Activated B cell treated with CpG ODN at 0.5 μM for 24 hours (primary cell): Measurements from ENCODE around the gene DYNLT4. TPM values are rescaled to one million over a fixed set of nuclear protein-coding genes. Genes with fewer than 3 reads are reported as not detected.

Experiments
- ATAC-seq: fragments of 200-7000 bp; cut with Tn5 transposase; one replicate; pipeline ENCODE4 v1.10.0; 2021; ENCODE audit warnings: low read depth, mild to moderate bottlenecking, moderate library complexity
- CTCF ChIA-PET: fragments of 350-600 bp; sonication (Branson Sonifier 250); formaldehyde crosslinking; loops from one replicate; lab custom pipeline; 2021; ENCODE audit warnings: antibody characterized with exemption; lab: Charles Lee
- POLR2A ChIA-PET: fragments of 350-600 bp; sonication (Branson Sonifier 250); formaldehyde crosslinking; loops from one replicate; lab custom pipeline; 2021; ENCODE audit warnings: antibody characterized with exemption; lab: Charles Lee
- DNase-seq: peaks from one replicate; pipeline ENCODE4 v3.0.0; 2022
- H3K27ac Mint-ChIP-seq: one replicate; pipeline ENCODE4 v1.8.0; 2020; ENCODE audit warnings: mixed read lengths
- H3K27me3 Mint-ChIP-seq: one replicate; pipeline ENCODE4 v1.8.0; 2021; ENCODE audit warnings: mixed read lengths
- H3K36me3 Mint-ChIP-seq: one replicate; pipeline ENCODE4 v1.8.0; 2021; ENCODE audit warnings: low read depth, mixed read lengths
- H3K4me1 Mint-ChIP-seq: one replicate; pipeline ENCODE4 v1.8.0; 2021; ENCODE audit warnings: mixed read lengths
- H3K4me3 Mint-ChIP-seq: one replicate; pipeline ENCODE4 v1.8.0; 2020; ENCODE audit warnings: mild to moderate bottlenecking, mixed read lengths
- H3K9me3 Mint-ChIP-seq: one replicate; pipeline ENCODE4 v1.8.0; 2020; ENCODE audit warnings: mixed read lengths
- intact Hi-C: fragments of 100-400 bp; cut with micrococcal nuclease; formaldehyde crosslinking; loops from one replicate; pipeline ENCODE4 v1.15.1; 2024
- total RNA-seq: library from RNA; stranded (reverse); gene quantifications from 2 replicates; pipeline ENCODE4 v1.2.3, GENCODE V29; 2022
- TF ChIP-seq, protein P1 (sequence below): fragments of 200-600 bp; IDR thresholded peaks from one replicate; pipeline ENCODE4 v1.8.0; 2022; ENCODE audit warnings: antibody characterized with exemption, mild to moderate bottlenecking

Gene DYNLT4, protein sequence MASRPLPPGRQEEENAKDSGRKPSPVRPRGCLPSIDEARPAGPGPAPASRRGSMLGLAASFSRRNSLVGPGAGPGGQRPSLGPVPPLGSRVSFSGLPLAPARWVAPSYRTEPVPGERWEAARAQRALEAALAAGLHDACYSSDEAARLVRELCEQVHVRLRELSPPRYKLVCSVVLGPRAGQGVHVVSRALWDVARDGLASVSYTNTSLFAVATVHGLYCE
- not detected in 2 replicates for total RNA-seq

DNA sequence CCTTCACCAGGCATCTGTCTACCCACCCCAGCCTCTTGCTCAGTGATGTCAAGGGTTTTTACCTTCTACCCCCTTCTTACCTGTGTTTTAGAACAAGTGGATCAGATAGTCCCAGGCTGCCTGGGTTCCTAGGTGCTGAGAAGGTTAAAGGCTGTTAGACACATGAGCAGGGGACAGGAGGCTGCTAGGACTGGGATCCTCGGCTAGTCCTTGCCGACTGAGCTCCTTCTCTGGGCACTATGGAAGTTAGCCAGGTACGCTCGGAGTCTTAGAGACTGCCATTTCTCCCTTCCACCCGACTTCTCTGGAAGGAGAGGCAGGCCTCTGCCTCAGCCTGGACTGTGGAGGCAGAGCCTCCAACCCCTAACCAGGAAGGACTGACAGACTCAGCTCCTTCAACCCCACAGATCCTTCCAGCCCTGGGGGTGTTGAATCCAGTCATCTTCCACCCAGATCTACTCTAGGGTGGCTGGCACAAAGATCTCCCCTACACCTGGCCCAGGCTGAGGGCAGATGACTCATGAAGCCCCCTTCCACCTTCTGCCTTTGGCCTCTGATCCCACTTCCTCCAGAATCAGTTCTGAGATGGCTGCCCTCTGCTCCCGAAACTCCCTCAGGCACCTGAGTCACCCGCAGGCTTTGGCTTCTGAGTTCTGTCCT is at the start of gene DYNLT4:
Gene DYNLT4, minus strand, starts transcription at position 648 of the 660 bp plus-strand sequence. CDS start 683 bp downstream, outside the sequence.
- Mint-ChIP-seq H3K27ac (peak within 1 kb of the TSS; percentile 97), H3K4me1 (peaks cover 68% of the 10 kb centered on the region)
- no peak for ATAC-seq

DNA sequence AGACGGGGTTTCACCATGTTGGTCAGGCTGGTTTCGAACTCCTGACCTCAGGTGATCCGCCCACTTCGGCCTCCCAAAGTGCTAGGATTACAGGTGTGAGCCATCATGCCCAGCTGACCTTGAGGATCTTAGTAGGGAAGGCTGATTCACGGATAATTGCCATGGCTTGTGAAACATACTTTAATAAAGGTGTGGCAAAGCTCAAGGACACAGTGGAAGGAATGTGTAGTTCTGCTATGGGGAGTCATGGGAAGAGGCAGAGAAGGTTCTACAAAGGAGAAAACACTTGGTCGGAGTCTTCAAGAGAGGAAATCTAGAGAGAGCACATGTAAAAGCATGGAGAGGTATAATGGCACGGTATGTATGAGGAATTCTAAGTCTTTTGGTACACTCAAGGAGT is 48.6 kb upstream of the DYNLT4 start:
- Mint-ChIP-seq H3K4me1 (peaks cover 18% of the 10 kb centered on the region), H3K27ac (no peak overlapping the region), H3K9me3 (no peaks in the 10 kb centered on the region), H3K36me3 (peaks cover 23% of the 10 kb centered on the region), H3K4me3 (no peak overlapping the region), H3K27me3 (no peaks in the 10 kb centered on the region)
- ATAC-seq (no peak), DNase-seq (no peak)
- TF ChIP-seq, protein P1, sequence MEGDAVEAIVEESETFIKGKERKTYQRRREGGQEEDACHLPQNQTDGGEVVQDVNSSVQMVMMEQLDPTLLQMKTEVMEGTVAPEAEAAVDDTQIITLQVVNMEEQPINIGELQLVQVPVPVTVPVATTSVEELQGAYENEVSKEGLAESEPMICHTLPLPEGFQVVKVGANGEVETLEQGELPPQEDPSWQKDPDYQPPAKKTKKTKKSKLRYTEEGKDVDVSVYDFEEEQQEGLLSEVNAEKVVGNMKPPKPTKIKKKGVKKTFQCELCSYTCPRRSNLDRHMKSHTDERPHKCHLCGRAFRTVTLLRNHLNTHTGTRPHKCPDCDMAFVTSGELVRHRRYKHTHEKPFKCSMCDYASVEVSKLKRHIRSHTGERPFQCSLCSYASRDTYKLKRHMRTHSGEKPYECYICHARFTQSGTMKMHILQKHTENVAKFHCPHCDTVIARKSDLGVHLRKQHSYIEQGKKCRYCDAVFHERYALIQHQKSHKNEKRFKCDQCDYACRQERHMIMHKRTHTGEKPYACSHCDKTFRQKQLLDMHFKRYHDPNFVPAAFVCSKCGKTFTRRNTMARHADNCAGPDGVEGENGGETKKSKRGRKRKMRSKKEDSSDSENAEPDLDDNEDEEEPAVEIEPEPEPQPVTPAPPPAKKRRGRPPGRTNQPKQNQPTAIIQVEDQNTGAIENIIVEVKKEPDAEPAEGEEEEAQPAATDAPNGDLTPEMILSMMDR, result no peak
- intact Hi-C loops, result no loop called here
- ChIA-PET POLR2A (interaction anchor here (0.7 kb wide), 1 partner anchor 51 kb away, joined by 3 read pairs; no protein-coding TSS in a partner anchor), CTCF (no interaction called here)

More for the DNA sequence above, at the start of gene DYNLT4:
- ChIA-PET POLR2A (interaction anchor here (0.5 to 9.4 kb wide), 7 partner anchors 13 to 129 kb away, joined by 3 to 364 read pairs (median 5); partner anchors contain the start of gene RPS8), CTCF (no interaction called here)
- DNase-seq, result peak; percentile 48
- peaks cover 54% of the 10 kb centered on the region for H3K36me3 Mint-ChIP-seq
- peak within 1 kb of the TSS; percentile 63 for H3K4me3 Mint-ChIP-seq
- intact Hi-C loops, result loop anchor here (10.0 kb wide), 1 partner anchor 778 kb away; the partner anchor contains the start of gene NASP
- H3K27me3 Mint-ChIP-seq, result no peaks in the 10 kb centered on the region
- TF ChIP-seq, protein P1, result no peak
- H3K9me3 Mint-ChIP-seq, result no peaks in the 10 kb centered on the region

DNA sequence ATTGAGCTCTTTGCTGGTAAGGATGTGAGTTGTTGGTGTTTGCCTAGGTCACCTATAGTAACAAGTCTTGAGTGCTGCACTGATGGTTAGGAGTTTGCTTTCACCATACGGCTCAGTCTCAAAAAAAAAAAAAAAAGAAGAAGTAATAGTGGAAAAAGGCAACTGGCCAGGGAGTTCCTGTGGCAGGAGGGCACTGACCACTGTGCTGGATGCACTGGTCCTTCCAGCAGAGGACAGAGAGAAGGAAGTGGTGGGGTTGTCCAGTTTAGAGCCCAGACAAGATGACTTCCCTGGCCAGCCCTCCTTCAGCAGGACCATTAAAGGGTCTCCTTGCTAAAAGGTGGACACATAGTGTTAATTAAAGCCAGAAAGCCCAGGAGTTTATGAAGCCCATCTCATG is 47.8 kb upstream of the DYNLT4 start:
- DNase-seq, result no peak
- ChIA-PET POLR2A (interaction anchor here (0.7 kb wide), 1 partner anchor 50 kb away, joined by 3 read pairs; no protein-coding TSS in a partner anchor), CTCF (interaction anchor here (0.5 kb wide), 1 partner anchor 255 kb away, joined by 5 read pairs; no protein-coding TSS in a partner anchor)
- Mint-ChIP-seq H3K36me3 (peaks cover 25% of the 10 kb centered on the region), H3K27ac (no peak overlapping the region), H3K9me3 (no peaks in the 10 kb centered on the region), H3K4me1 (peaks cover 11% of the 10 kb centered on the region), H3K27me3 (no peaks in the 10 kb centered on the region), H3K4me3 (no peak overlapping the region)
- intact Hi-C loops, result no loop called here
- TF ChIP-seq, protein P1, result no peak
- no peak for ATAC-seq

DNA sequence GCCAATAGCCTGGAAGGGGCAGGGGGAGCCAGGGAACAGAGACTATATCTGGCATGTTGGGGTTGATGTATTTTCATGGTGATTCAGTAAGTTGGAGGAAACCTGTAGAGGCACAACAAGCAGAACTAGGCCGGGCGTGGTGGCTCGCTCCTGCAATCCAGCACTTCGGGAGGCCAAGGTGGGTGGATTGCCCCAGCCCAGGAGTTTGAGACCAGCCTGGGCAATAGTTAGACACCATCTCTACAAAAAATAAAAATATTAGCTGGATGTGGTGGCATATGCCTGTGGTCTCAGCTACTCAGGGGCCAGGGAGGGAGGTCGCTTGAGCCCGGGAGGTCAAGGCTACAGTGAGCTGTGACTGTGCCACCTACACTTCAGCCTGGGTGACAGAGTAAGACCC is 46.0 kb upstream of the DYNLT4 start:
- Mint-ChIP-seq H3K36me3 (peaks cover 28% of the 10 kb centered on the region), H3K9me3 (no peaks in the 10 kb centered on the region), H3K4me1 (peaks cover 8% of the 10 kb centered on the region), H3K27ac (no peak overlapping the region), H3K27me3 (no peaks in the 10 kb centered on the region), H3K4me3 (no peak overlapping the region)
- DNase-seq (no peak), ATAC-seq (no peak)
- intact Hi-C loops, result no loop called here
- TF ChIP-seq, protein P1, result no peak
- ChIA-PET CTCF (interaction anchor here (1.4 kb wide), 1 partner anchor 68 kb away, joined by 3 read pairs; no protein-coding TSS in a partner anchor), POLR2A (interaction anchor here (0.7 to 1.5 kb wide), 2 partner anchors 132 to 466 kb away, joined by 4 to 7 read pairs; no protein-coding TSS in a partner anchor)

DNA sequence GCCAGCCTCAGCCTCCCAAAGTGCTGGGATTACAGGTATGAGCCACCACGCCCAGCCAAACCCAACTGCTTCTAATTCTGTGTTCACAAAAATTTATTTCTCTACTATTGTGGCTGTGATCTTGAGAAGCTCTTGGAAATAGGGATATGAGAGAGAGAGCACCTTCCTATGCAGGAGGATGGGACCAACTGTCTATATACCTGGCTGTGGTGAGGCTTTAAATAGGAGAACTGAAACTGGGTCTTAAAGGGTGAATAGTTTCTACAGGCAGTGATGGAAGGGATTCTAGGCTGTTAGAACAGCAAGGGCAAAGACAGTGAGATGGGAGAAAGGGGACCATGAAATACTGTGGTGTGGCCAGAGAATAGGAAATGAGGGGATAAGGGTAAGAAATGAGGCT is 44.2 kb upstream of the DYNLT4 start:
- DNase-seq (no peak), ATAC-seq (no peak)
- Mint-ChIP-seq H3K4me3 (no peak overlapping the region), H3K4me1 (peaks cover 8% of the 10 kb centered on the region), H3K27ac (no peak overlapping the region), H3K27me3 (no peaks in the 10 kb centered on the region), H3K36me3 (peaks cover 22% of the 10 kb centered on the region), H3K9me3 (no peaks in the 10 kb centered on the region)
- CTCF ChIA-PET, result no interaction called here
- TF ChIP-seq, protein P1, result no peak
- POLR2A ChIA-PET, result no interaction called here
- intact Hi-C loops, result no loop called here
